OCI-LY3 (cell line): ENCODE data around the gene MYLIP.

Experiments used
- EZH2phosphoT487 ChIP-seq: fragments of 200-600 bp; shearing (Covaris generic); IDR thresholded peaks from 2 replicates; pipeline ENCODE4 v1.6.1; 2018; ENCODE audit warnings: antibody characterized with exemption, mixed run types, low read depth
- TF ChIP-seq, protein P1 (sequence below): fragments of 200-600, 300-600 bp; sonication (generic); IDR thresholded peaks from 2 replicates; pipeline ENCODE4 v1.5.1; 2014; ENCODE audit warnings: antibody characterized with exemption, low read length, low read depth

DNA sequence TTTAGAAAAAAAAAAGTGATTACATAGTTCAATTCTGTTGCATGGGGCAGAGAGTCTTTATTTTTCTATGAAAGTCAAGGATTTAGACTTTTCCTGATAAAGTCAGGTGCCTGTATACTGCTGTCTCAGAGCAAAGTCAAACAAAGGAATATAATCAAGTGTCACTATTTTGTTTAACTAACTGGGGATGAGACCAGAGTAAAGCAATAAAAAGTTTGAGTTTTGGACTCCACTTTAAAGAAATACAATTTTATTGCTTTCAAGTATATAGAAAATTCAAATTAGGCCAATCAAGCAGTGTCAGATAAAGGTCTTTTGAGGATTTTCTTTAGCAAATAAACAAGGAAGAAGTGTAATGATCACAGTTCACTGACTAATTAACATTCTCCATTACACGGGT lies 48.7 kb upstream of the MYLIP start:
- TF ChIP-seq, protein P1, sequence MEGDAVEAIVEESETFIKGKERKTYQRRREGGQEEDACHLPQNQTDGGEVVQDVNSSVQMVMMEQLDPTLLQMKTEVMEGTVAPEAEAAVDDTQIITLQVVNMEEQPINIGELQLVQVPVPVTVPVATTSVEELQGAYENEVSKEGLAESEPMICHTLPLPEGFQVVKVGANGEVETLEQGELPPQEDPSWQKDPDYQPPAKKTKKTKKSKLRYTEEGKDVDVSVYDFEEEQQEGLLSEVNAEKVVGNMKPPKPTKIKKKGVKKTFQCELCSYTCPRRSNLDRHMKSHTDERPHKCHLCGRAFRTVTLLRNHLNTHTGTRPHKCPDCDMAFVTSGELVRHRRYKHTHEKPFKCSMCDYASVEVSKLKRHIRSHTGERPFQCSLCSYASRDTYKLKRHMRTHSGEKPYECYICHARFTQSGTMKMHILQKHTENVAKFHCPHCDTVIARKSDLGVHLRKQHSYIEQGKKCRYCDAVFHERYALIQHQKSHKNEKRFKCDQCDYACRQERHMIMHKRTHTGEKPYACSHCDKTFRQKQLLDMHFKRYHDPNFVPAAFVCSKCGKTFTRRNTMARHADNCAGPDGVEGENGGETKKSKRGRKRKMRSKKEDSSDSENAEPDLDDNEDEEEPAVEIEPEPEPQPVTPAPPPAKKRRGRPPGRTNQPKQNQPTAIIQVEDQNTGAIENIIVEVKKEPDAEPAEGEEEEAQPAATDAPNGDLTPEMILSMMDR: no peak
- TF ChIP-seq EZH2phosphoT487: no peak
